SK-N-SH treated with all-trans-retinoic acid at 6 μM for 48 hours (cell line): ENCODE measurements around the gene SLC39A5.
A peak's percentile ranks its signal among the peaks of the same experiment; 100 is the strongest.

Experiments used
- ATAC-seq: fragments of 200-7000 bp; cut with Tn5 transposase; 3 replicates; pipeline ENCODE4 v1.9.1; 2020; ENCODE audit warnings: mild to moderate bottlenecking, moderate library complexity
- ARNTL ChIP-seq: fragments of 450-650 bp; formaldehyde crosslinking; IDR thresholded peaks from 2 replicates; pipeline ENCODE4 v1.5.0; 2020; ENCODE audit warnings: low read depth, mild to moderate bottlenecking, moderate library complexity, borderline replicate concordance
- BACH2 ChIP-seq: fragments of 250-450 bp; sonication (Bioruptor Pico); IDR thresholded peaks from 2 replicates; pipeline ENCODE4 v1.9.0; 2021; ENCODE audit warnings: mild to moderate bottlenecking, borderline replicate concordance
- CREB5 ChIP-seq: fragments of 250-450 bp; sonication (Bioruptor Pico); IDR thresholded peaks from 2 replicates; pipeline ENCODE4 v1.5.1; 2020; ENCODE audit warnings: low read depth, mild to moderate bottlenecking, moderate library complexity
- CSDC2 ChIP-seq: fragments of 250-450 bp; sonication (Bioruptor Pico); IDR thresholded peaks from 2 replicates; pipeline ENCODE4 v1.5.0; 2020; ENCODE audit warnings: mild to moderate bottlenecking, moderate library complexity
- CSRNP3 ChIP-seq: fragments of 250-450 bp; sonication (Bioruptor Pico); IDR thresholded peaks from 2 replicates; pipeline ENCODE4 v1.5.1; 2021; ENCODE audit warnings: mild to moderate bottlenecking, moderate library complexity
- ESRRG ChIP-seq: fragments of 250-450 bp; sonication (Bioruptor Pico); IDR thresholded peaks from 2 replicates; pipeline ENCODE4 v1.6.1; 2021; ENCODE audit warnings: mild to moderate bottlenecking
- GLIS3 ChIP-seq: fragments of 250-450 bp; sonication (Bioruptor Pico); IDR thresholded peaks from 2 replicates; pipeline ENCODE4 v1.5.0; 2020; ENCODE audit warnings: mild to moderate bottlenecking, moderate library complexity
- ISL1 ChIP-seq: fragments of 250-450 bp; sonication (Bioruptor Pico); IDR thresholded peaks from 2 replicates; pipeline ENCODE4 v2.1.2; 2022; ENCODE audit warnings: mild to moderate bottlenecking, moderate library complexity
- OSR1 ChIP-seq: fragments of 250-450 bp; sonication (Bioruptor Pico); IDR thresholded peaks from 2 replicates; pipeline ENCODE4 v1.8.0; 2022; ENCODE audit warnings: moderate library complexity, mild to moderate bottlenecking, inconsistent platforms
- PATZ1 ChIP-seq: fragments of 250-450 bp; sonication (Bioruptor Pico); IDR thresholded peaks from 2 replicates; pipeline ENCODE4 v1.8.0; 2020; ENCODE audit warnings: mild to moderate bottlenecking, moderate library complexity, borderline replicate concordance
- POU6F1 ChIP-seq: fragments of 250-450 bp; sonication (Bioruptor Pico); IDR thresholded peaks from 2 replicates; pipeline ENCODE4 v1.8.0; 2021; ENCODE audit warnings: low read depth, mild to moderate bottlenecking, moderate library complexity, borderline replicate concordance
- PPARA ChIP-seq: fragments of 250-450 bp; sonication (Bioruptor Pico); IDR thresholded peaks from 2 replicates; pipeline ENCODE4 v1.5.0; 2020; ENCODE audit warnings: mild to moderate bottlenecking, borderline replicate concordance
- RARB ChIP-seq: fragments of 250-450 bp; sonication (Bioruptor Pico); IDR thresholded peaks from 2 replicates; pipeline ENCODE4 v1.8.0; 2021; ENCODE audit warnings: mild to moderate bottlenecking, moderate library complexity
- SNAI2 ChIP-seq: fragments of 250-450 bp; sonication (Bioruptor Pico); IDR thresholded peaks from 2 replicates; pipeline ENCODE4 v1.5.0; 2020; ENCODE audit warnings: mild to moderate bottlenecking, moderate library complexity
- ZC3H10 ChIP-seq: fragments of 250-450 bp; sonication (Bioruptor Pico); IDR thresholded peaks from 2 replicates; pipeline ENCODE4 v1.5.1; 2021; ENCODE audit warnings: mild to moderate bottlenecking, moderate library complexity
- ZFP30 ChIP-seq: fragments of 450-650 bp; formaldehyde crosslinking; IDR thresholded peaks from 2 replicates; pipeline ENCODE4 v1.5.0; 2022; ENCODE audit warnings: mild to moderate bottlenecking, moderate library complexity
- ZNF565 ChIP-seq: fragments of 450-650 bp; formaldehyde crosslinking; conservative IDR thresholded peaks from 2 replicates; pipeline ENCODE4 v1.5.0; 2020; ENCODE audit warnings: low read depth, mild to moderate bottlenecking, moderate library complexity
- ZNF8 ChIP-seq: fragments of 450-650 bp; formaldehyde crosslinking; IDR thresholded peaks from 2 replicates; pipeline ENCODE4 v1.5.0; 2020; ENCODE audit warnings: mild to moderate bottlenecking, moderate library complexity
- TF ChIP-seq, protein P1 (sequence below): fragments of 250-450 bp; sonication (Bioruptor Pico); IDR thresholded peaks from 2 replicates; pipeline ENCODE4 v1.5.0; 2020; ENCODE audit warnings: mild to moderate bottlenecking, moderate library complexity

Gene SLC39A5

DNA sequence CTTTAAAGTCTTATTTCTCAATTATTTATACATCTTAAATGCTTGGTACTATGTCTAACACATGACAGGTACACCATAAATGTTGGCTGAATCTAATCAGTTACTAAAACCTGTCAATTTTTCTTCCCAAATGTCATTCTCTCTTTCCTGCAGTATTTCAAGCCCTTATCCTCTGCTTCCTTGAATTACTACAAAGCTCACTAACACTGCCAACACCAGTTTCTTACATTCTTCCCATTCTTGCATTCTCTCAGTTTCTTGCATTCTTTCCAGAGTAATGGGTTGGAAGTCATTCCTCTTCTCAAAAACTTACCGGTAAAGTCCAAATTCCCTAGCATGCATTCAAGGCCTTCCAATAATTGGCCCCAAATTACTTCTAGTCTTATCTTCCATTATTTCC, 31.0 kb upstream of the SLC39A5 start:
- TF ChIP-seq OSR1 (CRISPR knock-in tag) = no peak
- 0 out of 2 replicates have a peak, but pooled peaks have one; percentile 32 for TF ChIP-seq PATZ1 (CRISPR knock-in tag)
- 0 out of 2 replicates have a peak, but pooled peaks have one; percentile 23 for TF ChIP-seq CSRNP3 (CRISPR knock-in tag)
- no peak for TF ChIP-seq ARNTL (CRISPR knock-in tag)
- TF ChIP-seq BACH2 (CRISPR knock-in tag) = no peak
- no peak for TF ChIP-seq ZFP30
- TF ChIP-seq CREB5 (CRISPR knock-in tag) = 0 out of 2 replicates have a peak, but pooled peaks have one; percentile 51
- TF ChIP-seq ZNF565 (CRISPR knock-in tag) = no peak
- no peak for TF ChIP-seq ZNF8 (CRISPR knock-in tag)
- no peak for TF ChIP-seq ZC3H10 (CRISPR knock-in tag)
- peak; percentile 13; the same call in 1 of the 2 replicates for TF ChIP-seq GLIS3 (CRISPR knock-in tag)
- TF ChIP-seq ISL1 (CRISPR knock-in tag) = peak; percentile 92
- TF ChIP-seq ESRRG = peak; percentile 52; the same call in 1 of the 2 replicates
- ATAC-seq = peak; percentile 30

- 0 out of 2 replicates have a peak, but pooled peaks have one; percentile 23 for TF ChIP-seq ESRRG
- TF ChIP-seq, protein P1, sequence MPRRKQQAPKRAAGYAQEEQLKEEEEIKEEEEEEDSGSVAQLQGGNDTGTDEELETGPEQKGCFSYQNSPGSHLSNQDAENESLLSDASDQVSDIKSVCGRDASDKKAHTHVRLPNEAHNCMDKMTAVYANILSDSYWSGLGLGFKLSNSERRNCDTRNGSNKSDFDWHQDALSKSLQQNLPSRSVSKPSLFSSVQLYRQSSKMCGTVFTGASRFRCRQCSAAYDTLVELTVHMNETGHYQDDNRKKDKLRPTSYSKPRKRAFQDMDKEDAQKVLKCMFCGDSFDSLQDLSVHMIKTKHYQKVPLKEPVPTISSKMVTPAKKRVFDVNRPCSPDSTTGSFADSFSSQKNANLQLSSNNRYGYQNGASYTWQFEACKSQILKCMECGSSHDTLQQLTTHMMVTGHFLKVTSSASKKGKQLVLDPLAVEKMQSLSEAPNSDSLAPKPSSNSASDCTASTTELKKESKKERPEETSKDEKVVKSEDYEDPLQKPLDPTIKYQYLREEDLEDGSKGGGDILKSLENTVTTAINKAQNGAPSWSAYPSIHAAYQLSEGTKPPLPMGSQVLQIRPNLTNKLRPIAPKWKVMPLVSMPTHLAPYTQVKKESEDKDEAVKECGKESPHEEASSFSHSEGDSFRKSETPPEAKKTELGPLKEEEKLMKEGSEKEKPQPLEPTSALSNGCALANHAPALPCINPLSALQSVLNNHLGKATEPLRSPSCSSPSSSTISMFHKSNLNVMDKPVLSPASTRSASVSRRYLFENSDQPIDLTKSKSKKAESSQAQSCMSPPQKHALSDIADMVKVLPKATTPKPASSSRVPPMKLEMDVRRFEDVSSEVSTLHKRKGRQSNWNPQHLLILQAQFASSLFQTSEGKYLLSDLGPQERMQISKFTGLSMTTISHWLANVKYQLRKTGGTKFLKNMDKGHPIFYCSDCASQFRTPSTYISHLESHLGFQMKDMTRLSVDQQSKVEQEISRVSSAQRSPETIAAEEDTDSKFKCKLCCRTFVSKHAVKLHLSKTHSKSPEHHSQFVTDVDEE = no peak
- no peak for ATAC-seq
Observed at GRCh38 chr12:56202366-56202765, 27.5 kb upstream of the SLC39A5 start.

DNA sequence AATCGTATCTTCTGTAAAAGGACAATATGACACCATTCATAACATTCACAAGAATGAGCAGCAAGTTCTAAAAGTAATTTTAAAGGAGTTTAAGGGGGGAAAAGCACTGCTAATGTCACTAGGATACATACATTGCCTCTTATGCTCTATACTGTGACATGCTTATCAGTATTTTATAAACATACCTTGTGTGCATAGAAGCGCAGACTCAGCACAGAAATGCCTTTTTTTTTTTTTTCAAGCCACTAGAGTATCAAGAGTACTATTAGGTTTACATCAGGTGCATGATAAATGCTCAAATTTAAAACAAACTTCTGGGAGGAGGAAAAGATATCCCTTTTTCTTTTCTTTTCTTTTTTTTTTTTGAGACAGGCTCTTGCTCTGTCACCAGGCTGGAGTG, 27.0 kb upstream of the SLC39A5 start:
- no peak for ATAC-seq
- no peak for TF ChIP-seq PPARA (CRISPR knock-in tag)

GRCh38 chr12:56204275-56204674, 25.6 kb upstream of the SLC39A5 start:
- ATAC-seq = no peak
- TF ChIP-seq ARNTL (CRISPR knock-in tag) = no peak
- no peak for TF ChIP-seq ZC3H10 (CRISPR knock-in tag)
- no peak for TF ChIP-seq PPARA (CRISPR knock-in tag)
- no peak for TF ChIP-seq POU6F1 (CRISPR knock-in tag)
- no peak for TF ChIP-seq SNAI2 (CRISPR knock-in tag)
- TF ChIP-seq RARB (CRISPR knock-in tag) = no peak
- TF ChIP-seq ISL1 (CRISPR knock-in tag) = no peak
- no peak for TF ChIP-seq CREB5 (CRISPR knock-in tag)
- no peak for TF ChIP-seq GLIS3 (CRISPR knock-in tag)
- no peak for TF ChIP-seq CSDC2 (CRISPR knock-in tag)
- no peak for TF ChIP-seq ZFP30
- no peak for TF ChIP-seq ESRRG
